GM19438 (cell line): ENCODE data around the gene EMILIN2.

Experiments
- ATAC-seq: cut with Tn5 transposase; IDR thresholded peaks from one replicate; pipeline ENCODE4 v1.9.1; 2021; ENCODE audit warnings: low read depth; ENCODE audit not compliant: unreplicated experiment

The EMILIN2 gene

DNA sequence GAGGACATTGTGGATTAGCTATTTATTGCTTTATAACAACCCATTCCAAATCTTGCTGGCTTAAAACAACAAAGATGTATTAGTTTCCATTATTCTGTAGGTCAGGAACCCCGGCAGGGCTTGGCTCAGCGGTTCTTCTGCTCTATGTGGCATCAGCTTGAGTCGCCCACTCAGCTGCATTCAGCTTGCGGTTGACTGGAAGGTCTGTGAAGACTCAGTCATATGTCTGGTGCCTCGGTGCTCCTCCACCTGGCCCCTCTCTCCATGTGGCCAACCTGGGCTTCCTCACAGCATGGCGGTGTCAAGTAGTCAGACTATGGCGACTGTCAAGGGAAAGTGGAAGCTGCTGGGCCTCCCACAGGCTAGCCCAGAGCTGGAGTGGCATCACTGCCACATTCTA, 48.6 kb downstream of the EMILIN2 start:
- no peak for ATAC-seq

DNA sequence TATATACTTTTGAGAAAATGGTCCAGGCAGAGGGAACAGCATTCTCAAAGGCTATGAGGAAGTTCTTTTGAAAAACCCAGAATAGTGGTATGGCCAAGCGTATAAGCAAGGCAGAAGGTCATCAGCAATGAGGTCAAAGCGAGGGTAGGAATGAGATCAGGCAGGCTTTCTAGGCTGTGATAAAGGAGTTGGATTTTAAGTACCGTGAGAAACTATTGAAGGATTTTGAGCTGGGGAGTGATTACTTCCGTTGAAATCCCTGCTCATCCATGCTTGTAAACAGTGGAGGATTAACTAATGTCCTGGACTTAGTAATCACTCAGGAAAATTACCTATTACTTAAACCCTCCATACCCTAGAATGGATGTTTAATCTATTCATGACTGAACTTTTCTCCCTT, 50.2 kb downstream of the EMILIN2 start:
- ATAC-seq = no peak

DNA sequence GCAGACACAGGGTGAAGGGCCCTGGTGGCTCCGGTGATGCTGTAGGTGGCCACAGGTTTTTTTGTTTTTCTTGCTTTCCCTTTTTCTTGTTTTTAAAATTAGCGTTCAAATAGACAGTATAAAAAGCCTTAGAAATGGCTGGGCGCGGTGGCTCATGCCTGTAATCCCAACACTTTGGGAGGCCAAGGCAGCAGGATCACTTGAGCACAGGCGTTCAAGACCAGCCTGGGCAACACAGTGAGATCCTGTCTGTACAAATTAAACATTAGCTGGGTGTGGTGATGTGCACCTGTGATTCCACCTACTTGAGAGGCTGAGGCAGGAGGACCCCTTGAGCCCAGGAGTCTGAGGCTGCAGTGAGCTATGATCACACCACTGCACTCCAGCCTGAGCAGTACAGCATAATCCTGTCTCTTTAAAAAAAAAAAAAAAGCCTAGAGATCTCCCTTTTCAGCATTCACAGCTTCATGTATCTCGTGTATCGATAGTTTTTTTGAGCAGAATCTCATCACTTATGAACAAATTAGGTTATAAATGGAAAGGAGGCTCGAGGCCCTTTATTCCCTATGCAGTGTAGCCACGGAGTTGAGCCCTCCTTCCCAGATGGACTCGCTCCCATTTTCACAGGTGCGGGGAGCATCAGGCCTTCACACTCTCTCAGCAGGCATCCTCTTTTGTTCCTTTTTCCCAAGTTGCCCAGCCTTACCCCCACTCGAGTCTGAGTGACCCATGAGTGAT, 50.8 kb downstream of the EMILIN2 start:
- ATAC-seq = no peak

DNA sequence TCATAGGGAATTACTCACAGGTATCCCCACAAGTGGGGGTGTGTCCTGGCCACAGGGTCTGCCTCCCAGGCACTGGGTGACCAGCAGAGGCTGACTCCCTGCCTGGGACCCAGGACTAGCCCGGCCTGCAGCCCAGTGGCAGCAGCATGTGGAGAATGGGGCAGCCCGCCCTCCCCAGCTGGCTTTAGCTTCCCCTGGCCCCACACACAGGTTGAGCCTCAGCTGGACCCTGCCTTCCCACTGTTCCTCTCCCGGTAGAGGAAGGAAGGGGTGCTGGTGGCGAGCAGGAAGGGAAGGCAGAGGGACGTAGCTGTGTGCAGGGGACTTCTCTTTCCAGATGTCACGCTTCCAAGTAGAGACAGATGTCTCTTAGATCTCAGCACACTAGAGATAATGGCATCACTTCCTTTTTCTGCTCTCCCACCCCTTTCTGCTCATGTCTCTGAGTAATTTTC, 51.4 kb downstream of the EMILIN2 start:
- no peak for ATAC-seq

DNA sequence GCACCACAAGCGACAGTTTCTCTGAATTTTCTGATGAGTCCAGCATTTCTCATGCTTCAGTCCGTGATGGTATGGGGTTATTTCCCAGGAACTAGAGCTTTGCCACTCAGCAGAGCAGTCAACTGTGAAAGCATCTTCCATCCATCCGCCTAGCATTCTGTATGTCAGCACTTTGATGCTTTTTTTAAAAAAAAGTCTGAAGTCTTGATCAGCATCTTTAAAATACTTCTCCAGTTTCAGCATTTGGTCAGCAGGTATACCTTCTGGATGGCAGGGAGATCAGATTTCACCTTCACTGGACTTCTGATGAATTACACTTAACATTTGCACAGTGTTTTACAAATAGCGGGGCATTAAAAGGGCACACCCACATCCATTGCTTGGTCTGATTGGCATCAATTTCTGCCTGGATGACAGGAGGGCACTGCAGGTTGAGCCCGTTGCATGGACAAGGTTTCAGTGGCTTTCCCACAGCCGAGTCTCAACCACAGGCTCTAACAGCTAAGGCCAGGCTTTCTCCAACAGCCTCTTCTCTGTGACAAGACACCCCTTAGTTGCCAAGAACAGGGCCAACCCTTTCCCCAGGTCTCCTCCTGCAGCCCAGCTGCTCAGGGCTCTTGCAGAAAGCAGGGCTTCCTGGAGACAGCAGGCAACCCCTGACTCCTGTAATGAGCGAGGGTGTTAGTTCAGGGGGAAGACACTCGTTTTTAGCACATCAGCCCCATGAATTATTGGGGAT, 54.0 kb downstream of the EMILIN2 start:
- ATAC-seq = no peak

DNA sequence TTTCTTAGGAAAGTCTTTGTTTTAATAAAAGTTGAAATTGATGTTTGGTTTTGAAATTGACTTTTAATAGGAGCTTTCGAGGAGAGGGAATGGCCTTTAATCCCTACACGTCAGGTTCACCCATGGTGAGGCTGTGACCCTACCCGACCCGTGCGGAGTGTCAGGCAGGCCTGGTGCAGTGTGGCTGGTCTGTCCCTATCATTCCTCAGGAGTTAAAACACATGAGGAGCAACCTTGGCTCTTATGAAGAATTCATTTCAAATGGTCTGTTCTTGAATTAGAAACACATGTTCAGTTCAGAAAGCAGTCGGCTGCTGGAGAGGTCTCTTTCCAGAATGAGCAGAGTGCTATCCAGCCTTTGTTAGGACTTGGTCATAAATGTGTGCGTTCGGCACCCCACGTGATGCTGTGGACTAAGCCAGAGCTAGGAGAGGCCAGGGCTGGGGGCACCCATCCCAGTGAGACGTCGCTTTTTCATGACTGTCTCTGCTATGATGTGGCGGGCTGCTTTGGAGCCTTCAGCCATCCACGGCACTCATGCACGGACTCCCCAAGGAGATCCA, 54.7 kb downstream of the EMILIN2 start:
- ATAC-seq = no peak

DNA sequence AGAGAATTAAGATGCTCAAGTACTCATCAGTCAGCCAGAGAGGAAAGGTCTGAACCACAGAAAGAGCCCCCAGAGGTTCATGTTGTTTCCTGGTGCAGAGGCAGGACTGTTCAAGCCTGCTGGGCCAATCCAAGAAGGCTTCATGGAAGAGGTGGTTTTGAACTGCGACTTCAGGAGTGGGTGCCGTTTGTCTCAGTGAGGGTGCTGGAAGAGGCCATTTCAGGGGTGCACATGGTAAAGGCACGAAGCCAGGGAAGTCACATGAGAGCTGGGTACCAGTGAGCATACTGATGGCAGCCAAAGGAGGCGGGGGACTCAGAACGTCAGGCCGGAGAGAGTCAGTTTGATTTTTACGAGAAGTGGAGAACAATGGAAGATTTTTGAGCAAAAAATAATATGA, 55.5 kb downstream of the EMILIN2 start:
- no peak for ATAC-seq

DNA sequence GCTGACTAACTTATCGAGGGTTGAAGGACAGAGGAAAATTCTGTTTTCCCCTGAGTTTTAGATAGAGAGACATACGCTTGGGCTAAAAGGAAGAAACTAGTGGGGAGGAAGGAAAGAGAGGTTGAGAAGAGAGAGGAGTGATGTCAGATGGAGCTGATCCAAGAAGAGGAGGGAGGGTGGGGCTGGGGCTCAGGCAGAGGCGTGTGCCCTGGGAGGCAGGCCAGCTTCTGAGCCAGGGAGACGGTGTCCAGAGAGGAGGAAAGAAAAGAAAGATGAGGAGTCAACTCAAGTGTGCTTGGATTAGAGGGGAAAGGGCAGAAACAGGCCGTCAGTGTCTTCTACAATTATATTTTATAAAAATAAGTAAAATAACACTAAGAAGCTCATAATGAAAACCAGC, 56.2 kb downstream of the EMILIN2 start:
- no peak for ATAC-seq

DNA sequence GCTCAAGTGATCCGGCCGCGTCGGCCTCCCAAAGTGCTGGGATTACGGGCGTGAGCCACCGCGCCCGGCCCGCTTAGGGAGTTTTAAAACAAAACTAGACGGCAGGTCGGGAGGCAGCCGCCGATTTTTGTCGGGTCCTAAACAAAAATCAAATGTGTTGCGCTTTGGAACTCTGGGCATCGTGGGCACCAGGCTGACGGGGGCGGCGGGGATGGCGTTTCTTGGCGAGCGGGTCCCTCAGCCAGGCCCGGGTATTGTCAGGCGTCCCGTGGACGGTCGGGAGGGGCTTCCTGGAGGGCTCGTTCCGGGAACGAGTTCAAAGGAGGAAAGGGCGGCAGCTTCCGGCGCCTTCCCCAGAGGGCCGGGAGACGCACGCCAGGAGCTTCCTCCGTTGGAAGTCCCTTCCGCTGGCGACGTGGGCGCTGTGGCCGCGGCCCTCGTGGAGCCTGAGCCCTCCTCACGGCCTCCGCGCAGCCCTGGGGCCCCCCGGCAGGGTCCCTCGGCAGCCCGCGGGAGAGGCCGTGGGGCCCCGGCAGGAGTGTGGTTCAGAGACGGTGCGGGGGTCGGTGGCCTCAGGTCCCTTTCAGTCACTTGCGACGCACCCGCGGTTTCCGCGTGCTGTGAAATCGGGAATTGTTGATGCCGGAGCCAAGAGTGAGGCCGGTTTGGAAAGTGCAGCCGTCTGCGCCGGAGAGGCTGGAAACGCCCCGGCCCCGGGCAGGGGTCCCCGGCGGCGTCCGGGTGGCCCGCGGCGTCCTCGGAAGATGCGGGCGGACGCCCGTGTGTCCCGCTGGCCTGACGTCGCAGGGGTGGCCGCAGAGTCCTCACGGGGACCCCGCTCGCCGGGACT, 59.3 kb downstream of the EMILIN2 start:
- ATAC-seq = peak; percentile 42

DNA sequence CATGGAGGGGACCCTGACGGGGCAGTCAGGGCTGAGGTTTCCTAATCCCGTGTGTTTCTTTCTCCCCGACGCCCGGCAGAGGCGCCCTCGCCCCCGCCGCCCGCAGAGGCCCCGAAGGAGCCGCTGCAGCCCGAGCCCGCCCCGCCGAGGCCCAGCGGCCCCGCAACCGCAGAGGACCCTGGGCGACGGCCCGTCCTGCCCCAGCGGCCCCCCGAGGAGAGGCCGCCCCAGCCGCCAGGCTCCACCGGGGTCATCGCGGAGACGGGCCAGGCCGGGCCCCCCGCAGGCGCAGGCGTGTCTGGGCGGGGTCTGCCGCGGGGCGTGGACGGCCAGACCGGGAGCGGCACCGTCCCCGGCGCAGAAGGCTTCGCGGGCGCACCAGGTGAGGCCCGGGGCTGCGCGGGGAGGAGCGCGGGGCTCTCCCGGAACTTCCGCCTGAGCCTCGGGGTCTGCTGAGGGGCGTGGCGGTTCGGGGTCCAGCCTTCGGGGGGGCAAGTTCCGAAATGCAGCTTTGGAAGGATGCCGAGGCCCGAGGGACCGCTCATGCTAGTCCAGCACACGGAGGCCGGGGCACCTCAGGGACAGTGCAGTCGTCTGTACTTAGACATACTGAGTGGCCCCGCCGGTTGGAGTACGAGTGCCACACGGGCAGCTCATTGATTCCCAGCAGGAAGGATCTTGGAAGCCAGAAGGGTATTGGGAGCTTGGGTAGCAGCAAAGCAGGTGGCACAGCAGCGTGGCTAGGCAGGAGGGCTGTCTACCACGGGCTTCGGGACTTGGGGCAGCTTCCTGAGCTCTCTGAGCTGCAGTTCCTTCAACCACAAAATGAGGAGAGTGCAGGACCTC, 60.1 kb downstream of the EMILIN2 start:
- peak; percentile 54 for ATAC-seq

DNA sequence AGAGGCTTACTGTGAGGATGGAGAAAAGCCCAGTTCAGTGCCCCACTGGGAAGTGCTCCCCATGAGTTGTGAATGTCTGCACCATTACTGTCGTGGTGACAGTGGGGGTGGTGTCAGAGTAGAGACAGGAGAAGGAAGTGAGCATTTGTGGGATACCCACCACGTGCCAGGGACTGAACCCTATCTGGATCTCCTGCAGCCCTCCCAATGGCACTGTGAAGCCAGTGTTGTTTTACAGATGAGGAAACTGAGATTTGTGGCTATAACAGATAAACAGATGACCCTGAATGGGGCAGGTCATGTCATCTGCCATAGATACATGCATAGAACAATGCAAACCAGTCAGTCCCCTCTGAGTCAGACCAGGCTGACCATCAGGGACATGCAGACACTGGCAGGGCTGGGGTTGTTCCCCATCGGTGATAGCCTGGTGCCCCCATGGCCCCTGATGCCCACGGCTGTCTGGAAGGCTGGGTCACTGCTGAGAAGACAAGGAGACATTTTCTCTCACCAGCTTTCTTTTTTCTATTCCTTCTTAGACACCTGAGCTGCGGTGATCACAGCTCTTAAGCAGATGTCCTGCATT, 60.8 kb downstream of the EMILIN2 start:
- peak; percentile 11 for ATAC-seq

DNA sequence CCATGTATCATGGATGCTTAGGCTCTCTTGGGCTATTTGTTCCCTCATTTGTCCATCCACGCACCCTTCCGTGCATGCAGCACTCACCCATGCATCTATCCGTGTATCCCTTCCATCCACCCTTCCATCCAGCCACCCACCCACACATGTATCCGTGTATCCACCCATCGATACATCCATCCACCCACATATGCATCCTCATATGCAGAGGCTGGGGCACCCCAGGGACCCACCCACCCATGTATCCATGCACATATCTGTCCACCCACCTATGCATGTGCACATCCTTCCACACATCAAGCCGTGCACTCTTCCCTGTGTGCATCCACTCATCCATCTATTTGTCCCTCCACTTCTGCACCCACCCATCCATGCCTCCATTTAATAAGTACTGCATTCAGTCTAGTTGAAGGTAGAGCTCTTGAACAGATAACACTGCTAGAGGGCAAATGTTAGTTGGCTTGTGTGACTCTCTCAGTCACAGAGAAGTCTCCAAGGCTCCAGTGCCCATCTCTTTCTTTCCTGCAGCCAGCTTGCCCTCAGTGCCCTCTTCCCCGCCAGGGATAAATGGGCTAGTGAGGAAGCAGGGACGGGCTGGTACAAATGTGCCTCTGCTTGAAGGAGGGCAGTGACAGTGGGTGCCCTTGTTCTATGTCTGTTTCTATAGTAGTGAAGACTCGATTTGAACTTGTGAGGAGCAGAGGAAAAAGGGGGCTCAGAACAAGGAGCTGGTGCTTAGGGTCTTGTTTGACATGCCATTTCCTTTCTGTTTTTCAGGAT, 61.5 kb downstream of the EMILIN2 start:
- ATAC-seq = no peak

DNA sequence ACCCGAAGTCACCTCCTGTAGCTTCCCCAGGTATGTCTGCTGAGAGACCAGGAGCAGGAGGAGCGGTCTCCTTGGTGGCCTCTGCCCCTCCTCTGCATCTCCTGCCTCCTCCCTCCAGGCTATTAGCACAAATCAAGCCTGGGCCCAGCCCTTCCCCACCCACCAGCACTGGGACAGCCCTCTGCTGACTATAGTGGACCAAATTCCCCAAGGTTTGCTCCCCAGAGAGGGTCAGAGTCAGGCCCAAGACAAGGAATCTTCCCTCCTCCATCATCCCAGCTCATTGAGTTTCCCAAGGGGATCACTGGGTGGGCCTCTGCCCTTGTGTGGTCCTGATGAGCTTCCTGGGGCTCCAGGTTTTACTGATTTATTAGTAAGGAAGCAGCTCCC, 62.1 kb downstream of the EMILIN2 start:
- no peak for ATAC-seq

DNA sequence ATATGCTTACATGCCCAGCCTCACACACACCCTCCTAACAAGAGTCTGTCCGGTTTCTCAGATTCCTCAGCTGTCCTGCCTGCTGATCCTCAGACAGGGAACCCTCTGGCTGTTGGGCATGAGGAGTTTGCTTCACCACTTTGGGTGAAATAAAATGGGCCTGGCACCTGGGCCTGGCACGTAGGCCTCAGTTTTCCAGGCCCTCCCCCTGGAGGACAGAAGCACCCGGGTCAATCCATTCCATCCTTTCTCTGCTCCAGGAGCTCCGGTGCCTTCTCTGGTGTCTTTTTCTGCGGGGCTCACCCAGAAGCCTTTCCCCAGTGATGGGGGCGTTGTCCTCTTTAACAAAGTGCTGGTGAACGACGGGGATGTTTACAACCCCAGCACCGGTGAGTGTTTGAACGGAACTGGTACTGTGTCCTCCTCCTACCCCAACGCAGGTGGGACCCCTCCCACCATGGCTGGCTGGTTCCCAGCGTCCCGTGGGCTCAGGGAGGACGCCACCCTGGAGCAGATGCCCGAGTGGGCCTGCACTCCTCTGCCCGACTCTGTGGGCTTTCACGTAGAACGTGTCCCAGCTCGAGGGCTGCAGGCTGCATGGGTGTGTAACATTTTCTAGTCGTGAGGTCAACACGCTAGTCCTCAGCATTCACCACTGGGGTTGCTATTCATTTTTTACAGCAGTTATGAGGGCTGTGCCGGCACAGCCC, 62.8 kb downstream of the EMILIN2 start:
- no peak for ATAC-seq

DNA sequence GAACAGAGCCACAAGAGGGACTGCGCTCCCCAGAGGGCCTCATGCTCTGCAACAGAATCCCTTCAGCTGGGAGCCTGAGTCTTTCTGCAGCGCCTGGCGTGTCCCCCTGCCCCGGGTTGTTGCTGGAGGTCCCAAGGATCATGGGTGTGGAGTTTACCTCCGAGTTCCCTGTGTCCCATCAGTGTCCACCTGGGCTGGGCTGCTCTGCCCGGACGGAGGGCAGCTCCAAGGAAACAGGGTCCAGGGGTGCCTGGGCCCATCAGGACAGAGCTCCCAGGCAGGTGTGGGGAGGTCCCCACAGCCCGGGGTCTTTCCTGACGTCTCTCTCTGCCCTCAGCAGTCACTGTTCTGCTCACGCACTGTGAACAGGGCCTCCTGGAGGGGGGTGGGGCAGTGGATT, 63.5 kb downstream of the EMILIN2 start:
- ATAC-seq = no peak

DNA sequence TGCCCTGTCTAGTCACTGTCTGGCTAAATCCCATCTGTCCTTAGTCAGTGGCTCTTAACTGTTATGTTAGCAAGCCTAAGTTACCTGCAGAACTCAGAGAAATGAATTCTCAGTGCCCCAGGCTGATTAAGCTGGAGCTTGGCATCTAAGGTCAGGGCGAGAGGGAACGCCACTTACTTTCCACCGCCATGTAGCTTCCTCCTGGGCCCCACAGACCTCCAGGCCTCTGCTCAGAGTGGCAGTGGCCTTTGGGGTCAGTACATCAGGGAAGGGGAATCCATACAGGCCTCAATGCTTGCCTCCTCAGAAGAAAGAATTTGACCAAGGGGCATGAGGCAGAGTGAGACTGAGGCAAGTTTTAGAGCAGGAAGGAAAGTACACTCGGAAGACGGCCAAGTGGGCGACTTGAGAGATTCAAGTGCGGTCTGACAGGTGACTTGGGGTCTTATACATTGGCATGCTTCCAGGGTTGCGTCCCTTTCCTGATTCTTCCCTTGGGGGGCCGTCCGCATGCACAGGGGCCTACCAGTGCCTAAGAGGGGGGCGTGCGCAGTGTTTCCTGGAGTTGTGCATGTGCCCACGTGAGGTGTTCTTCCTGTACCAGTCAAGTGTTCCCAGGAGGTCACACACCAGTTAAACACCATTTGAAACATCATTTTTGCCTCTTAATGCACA, 64.1 kb downstream of the EMILIN2 start:
- no peak for ATAC-seq

DNA sequence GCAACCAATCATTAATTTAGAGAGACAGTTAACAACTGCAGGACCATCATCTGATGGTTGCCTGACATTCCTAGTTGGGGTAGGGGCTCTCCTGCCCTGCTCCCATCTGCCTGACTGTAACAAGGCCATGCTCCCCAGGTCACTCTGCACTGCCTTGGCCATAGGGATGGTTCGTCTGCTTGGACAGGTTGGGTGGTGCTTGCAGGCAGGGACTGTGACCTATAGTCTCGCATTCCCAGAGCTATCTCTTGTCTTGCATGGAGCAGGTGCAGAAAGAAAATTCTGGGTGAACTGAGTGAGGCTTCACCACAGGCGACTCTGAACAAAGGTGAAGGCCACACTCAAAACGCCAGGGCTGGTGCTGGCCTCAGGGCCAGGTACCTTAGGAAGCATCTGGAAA, 64.7 kb downstream of the EMILIN2 start:
- no peak for ATAC-seq
